HG02763 (cell line): ENCODE measurements around the gene IGSF9B.
A peak's percentile ranks its signal among the peaks of the same experiment; 100 is the strongest.

ENCODE experiments used
- ATAC-seq: cut with Tn5 transposase; IDR thresholded peaks from one replicate; pipeline ENCODE4 v1.9.1; 2021; ENCODE audit warnings: mild to moderate bottlenecking, moderate library complexity; ENCODE audit not compliant: unreplicated experiment

Gene IGSF9B

GRCh38 chr11:133903875-133904817 lies 52.6 kb downstream of the IGSF9B start:
- no peak for ATAC-seq

- no peak for ATAC-seq
Measured at GRCh38 chr11:133903056-133903455, 53.7 kb downstream of the IGSF9B start.

GRCh38 chr11:133902506-133902905 lies 54.3 kb downstream of the IGSF9B start:
- no peak for ATAC-seq

- no peak for ATAC-seq
Measured at GRCh38 chr11:133901999-133902398, 54.8 kb downstream of the IGSF9B start.

GRCh38 chr11:133901316-133901715 lies 55.5 kb downstream of the IGSF9B start:
- ATAC-seq, result no peak

GRCh38 chr11:133900176-133901105 lies 56.3 kb downstream of the IGSF9B start:
- no peak for ATAC-seq

- no peak for ATAC-seq
Measured at GRCh38 chr11:133898770-133899115, 58.0 kb downstream of the IGSF9B start.

- no peak for ATAC-seq
Measured at GRCh38 chr11:133898031-133898769, 58.6 kb downstream of the IGSF9B start.

- ATAC-seq, result no peak
Measured at GRCh38 chr11:133897331-133897650, 59.5 kb downstream of the IGSF9B start.

- no peak for ATAC-seq
Measured at GRCh38 chr11:133896642-133897330, 60.0 kb downstream of the IGSF9B start.

GRCh38 chr11:133896028-133896427 lies 60.7 kb downstream of the IGSF9B start:
- no peak for ATAC-seq

- no peak for ATAC-seq
Measured at GRCh38 chr11:133895551-133895950, 61.2 kb downstream of the IGSF9B start.

GRCh38 chr11:133895061-133895479 lies 61.7 kb downstream of the IGSF9B start:
- ATAC-seq, result peak; percentile 66

GRCh38 chr11:133893381-133893780 lies 63.4 kb downstream of the IGSF9B start:
- ATAC-seq, result no peak

- no peak for ATAC-seq
Measured at GRCh38 chr11:133892584-133893380, 64.0 kb downstream of the IGSF9B start.

- ATAC-seq, result no peak
Measured at GRCh38 chr11:133892126-133892525, 64.6 kb downstream of the IGSF9B start.

GRCh38 chr11:133889893-133890292 lies 66.9 kb downstream of the IGSF9B start:
- ATAC-seq, result no peak

GRCh38 chr11:133889188-133889587 lies 67.6 kb downstream of the IGSF9B start:
- no peak for ATAC-seq

- ATAC-seq, result no peak
Measured at GRCh38 chr11:133887692-133888332, 69.0 kb downstream of the IGSF9B start.
